GM13976 (cell line): Measurements from ENCODE around the gene RNF213.
"Not testable (repeated sequence)": the region's sequence is repeated elsewhere in the genome, so short reads cannot be mapped to it uniquely, and the experiment has no call there.

ENCODE experiments used
- DNase-seq: peaks from one replicate; pipeline ENCODE4 v3.0.0; 2012; ENCODE audit warnings: low spot score
- in situ Hi-C: fragments of 300-500 bp; cut with MboI; formaldehyde crosslinking; loops from one replicate; pipeline ENCODE4 v1.12.0; 2022; ENCODE audit warnings: low sequenced_read_pairs, mixed read lengths, inconsistent platforms; ENCODE audit not compliant: unreplicated experiment
- TF ChIP-seq, protein P1 (sequence below): IDR thresholded peaks from 2 replicates; pipeline ENCODE4 v1.5.1; 2012; ENCODE audit warnings: borderline replicate concordance, mild to moderate bottlenecking; ENCODE audit not compliant: insufficient read depth; ENCODE audit errors: extremely low read depth, missing control alignments, control extremely low read depth

RNF213 gene

DNA sequence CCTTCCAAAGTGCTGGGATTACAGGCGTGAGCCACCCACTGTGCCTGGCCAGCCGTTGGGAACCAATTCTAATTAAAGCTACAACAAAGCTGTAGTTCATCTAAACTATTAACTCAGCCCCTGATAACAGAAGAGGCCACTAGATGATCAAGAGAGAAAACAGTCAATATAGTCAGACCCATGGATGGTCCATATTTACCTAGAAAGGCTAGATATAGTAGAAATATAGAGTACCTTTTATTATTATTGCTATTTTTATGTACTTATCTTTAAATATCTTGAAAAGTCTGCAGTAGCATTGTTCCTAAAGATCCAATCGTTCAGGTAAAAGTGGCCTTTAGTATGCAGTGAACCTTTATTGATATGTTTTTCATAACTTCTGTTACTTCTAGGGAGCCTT lies 43.2 kb downstream of the RNF213 start:
- TF ChIP-seq, protein P1, sequence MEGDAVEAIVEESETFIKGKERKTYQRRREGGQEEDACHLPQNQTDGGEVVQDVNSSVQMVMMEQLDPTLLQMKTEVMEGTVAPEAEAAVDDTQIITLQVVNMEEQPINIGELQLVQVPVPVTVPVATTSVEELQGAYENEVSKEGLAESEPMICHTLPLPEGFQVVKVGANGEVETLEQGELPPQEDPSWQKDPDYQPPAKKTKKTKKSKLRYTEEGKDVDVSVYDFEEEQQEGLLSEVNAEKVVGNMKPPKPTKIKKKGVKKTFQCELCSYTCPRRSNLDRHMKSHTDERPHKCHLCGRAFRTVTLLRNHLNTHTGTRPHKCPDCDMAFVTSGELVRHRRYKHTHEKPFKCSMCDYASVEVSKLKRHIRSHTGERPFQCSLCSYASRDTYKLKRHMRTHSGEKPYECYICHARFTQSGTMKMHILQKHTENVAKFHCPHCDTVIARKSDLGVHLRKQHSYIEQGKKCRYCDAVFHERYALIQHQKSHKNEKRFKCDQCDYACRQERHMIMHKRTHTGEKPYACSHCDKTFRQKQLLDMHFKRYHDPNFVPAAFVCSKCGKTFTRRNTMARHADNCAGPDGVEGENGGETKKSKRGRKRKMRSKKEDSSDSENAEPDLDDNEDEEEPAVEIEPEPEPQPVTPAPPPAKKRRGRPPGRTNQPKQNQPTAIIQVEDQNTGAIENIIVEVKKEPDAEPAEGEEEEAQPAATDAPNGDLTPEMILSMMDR, result no peak
- DNase-seq, result no peak
- in situ Hi-C loops, result no loop called here

DNA sequence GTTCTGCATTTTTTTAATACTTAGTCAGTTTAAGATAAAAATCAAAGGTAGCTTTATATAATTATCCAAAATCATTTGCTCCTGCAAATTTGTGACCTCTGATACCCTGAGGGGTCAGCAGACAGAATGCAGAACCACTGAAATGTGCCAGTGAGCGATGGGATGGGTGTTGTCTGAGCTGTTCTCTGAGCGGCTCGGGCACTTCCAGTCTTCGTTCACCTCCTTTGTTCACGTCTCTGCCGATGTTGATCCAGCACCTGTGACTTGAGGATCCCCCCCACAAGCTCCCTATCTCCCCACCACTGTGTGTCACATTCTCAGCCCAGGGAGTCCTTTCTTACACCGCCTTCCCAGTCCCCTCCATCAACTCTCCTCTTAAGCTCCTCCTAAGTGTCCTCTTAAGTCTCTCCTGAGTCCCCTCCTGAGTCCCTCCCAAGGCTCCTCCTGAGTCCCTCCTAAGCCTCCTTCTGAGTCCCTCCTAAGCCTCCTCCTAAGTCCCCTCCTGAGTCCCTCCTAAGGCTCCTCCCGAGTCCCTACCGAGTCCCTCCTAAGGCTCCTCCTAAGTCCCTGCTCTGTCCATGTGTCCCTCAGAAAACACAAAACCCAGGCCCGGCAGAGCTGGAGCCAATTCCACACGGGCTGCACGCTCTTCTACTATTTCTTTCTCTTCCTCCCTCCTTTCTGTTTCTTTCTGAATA lies 47.5 kb downstream of the RNF213 start:
- no peak for DNase-seq
- TF ChIP-seq, protein P1, result no peak
- in situ Hi-C loops, result no loop called here

DNA sequence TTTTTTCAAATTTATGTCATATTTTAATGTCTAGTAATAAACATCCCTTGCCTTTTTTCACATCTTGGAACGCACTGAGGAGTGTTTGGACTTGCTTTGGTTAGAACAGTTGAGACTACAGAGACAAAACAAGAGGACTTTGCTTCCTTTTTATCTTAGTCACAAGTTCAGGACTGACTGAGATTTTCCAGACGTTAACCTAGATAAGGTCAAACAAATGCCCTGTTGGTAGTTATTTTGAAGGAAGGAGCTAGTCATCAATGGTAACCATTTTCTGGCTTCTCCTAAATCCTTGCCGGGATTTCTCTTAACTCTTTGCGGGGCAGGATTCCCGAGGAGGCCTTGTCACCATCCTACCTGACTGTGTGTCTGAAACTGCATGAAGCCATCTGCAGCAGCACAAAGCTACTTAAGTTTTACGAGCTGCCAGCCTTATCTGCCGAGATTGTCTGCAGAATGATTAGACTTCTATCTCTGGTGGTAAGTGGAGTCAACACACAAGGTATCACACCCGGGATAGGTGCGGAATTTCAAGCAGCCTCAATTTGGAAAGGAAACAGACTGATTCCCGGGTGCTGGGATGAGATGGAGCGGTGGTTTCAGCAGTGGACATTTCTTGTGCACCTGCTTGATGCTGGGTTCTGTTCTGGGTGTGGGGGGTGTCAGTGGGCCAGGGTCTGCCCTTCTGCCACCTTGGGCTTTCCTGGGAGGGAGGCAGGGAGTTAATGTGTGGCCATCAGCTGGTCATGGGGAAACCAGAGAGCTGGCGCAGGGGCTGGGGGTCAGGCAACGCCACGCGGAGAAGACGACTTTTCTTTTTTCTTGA lies 48.3 kb downstream of the RNF213 start:
- TF ChIP-seq, protein P1, result no peak
- no peak for DNase-seq
- in situ Hi-C loops, result no loop called here

DNA sequence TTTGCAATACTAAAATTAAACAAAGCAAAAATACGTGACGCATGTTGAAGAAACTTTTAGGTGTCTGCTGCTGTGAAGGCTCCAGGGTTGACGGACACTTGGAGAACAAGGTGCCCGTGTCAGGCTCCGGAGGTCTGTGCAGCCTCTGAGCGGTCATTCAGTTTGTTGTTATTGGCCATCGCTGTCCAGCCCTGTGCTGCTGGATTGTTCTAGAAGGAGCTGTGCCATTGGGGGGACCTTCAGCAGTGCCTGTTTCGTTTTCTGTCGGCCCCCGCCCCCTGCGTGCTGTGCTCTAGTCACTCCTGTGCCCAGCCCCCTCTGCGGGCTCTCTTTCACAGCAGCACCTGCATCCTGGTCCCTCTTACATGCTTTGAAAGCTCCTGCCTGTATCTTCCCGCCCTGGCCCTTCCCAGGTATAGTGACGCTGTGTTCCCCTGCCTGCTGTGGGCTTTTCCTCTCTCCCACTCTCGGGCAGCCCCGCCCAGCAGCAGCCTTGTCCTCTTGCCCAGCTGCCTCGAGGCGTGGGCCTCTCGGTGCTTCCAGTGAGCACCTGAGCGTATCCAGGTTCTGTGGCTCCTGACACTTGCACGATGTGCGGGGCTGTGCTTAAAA lies 50.7 kb downstream of the RNF213 start:
- no peak for DNase-seq
- in situ Hi-C loops, result no loop called here
- TF ChIP-seq, protein P1, result no peak

DNA sequence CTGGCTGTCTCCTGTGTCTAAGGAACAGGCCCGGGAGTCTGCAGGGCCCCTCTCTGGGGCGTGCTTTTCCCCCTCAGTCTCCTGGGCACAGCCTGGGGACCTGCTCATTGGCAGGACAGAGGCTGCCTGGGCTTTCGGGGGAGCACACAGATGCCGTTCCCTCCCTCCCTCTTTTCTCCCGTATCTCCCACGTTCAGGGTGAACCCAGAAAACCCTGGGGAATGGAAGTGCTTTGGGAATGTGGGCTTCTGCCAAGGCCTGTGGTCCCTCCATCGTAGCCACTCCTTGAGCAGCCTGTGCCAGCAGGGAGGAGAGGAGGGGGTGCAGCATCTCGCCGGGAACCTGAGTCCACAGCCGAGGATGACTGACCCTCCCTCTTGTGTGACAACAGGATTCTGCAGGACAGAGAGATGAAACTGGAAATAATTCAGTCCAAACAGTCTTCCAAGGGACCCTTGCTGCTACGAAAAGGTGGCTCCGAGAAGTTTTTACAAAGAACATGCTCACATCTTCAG lies 52.0 kb downstream of the RNF213 start:
- no peak for DNase-seq
- TF ChIP-seq, protein P1, result no peak
- in situ Hi-C loops, result no loop called here

DNA sequence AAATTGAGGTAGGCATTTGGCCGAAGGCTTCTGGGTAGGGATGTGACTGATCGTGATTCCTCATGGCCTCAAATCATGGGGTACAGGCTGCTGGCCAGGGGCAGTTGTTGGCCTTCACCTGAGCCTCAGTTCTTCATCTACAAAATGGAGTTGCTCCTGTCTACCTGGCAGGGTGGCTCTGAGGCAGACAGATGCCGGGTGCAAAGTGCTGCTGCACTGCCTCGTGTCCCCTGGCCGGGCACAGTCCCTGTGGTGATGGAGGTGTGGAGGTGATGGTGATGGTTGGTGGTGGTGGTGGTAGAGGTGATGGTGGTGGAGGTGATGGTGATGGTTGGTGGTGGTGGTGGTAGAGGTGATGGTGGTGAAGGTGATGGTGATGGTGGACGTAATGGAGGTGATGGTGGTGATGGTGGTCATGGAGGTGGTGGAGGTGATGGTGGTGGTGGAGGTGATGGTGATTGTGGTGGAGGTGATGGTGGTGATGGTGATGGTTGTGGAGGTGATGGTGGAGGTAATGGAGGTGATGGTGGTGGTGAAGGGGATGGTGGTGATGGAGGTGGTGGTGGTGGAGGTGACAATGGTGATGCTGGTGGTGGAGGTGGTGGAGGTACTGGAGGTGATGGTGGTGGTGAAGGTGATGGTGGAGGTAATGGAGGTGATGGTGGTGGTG lies 52.6 kb downstream of the RNF213 start:
- DNase-seq, result no peak
- TF ChIP-seq, protein P1, result no peak
- in situ Hi-C loops, result no loop called here

DNA sequence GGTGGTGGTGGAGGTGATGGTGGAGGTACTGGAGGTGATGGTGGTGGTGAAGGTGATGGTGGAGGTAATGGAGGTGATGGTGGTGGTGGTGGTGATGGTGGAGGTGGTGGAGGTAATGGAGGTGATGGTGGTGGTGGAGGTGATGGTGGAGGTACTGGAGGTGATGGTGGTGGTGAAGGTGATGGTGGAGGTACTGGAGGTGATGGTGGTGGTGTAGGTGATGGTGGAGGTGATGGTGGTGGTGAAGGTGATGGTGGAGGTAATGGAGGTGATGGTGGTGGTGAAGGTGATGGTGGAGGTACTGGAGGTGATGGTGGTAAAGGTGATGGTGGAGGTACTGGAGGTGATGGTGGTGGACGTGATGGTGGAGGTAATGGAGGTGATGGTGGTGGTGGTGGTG lies 53.3 kb downstream of the RNF213 start:
- DNase-seq, in situ Hi-C loops: not testable (repeated sequence)
